ENCODE data around the gene DAG1. TPM values are rescaled to one million over a fixed set of nuclear protein-coding genes. Genes with fewer than 3 reads are reported as not detected.

The DAG1 gene
- 94.0 TPM for total RNA-seq

- peak; percentile 99 for DNase-seq (ENCODE audit: low spot score)
Measured at GRCh38 chr3:49469936-49470713, at the start of gene DAG1. DAG1 (plus strand) TSS chr3:49470267; CDS start chr3:49510535, 40,268 bp downstream.

- no peak for DNase-seq (ENCODE audit: low spot score)
Measured at GRCh38 chr3:49421890-49422378, 48.1 kb upstream of the DAG1 start.

- DNase-seq (ENCODE audit: low spot score), result peak; percentile 68
Measured at GRCh38 chr3:49422379-49423248, 47.5 kb upstream of the DAG1 start, which contains the start of gene AMT. AMT (minus strand) TSS chr3:49422473; CDS start chr3:49422450, 23 bp downstream.

GRCh38 chr3:49424816-49425215 is 45.3 kb upstream of the DAG1 start:
- DNase-seq (ENCODE audit: low spot score), result no peak

- DNase-seq (ENCODE audit: low spot score), result no peak
Measured at GRCh38 chr3:49427586-49427985, 42.5 kb upstream of the DAG1 start.

- no peak for DNase-seq (ENCODE audit: low spot score)
Measured at GRCh38 chr3:49428752-49429080, 41.4 kb upstream of the DAG1 start.

- no peak for DNase-seq (ENCODE audit: low spot score)
Measured at GRCh38 chr3:49434731-49435130, 35.3 kb upstream of the DAG1 start.

GRCh38 chr3:49445391-49445790 is 24.7 kb upstream of the DAG1 start:
- no peak for DNase-seq (ENCODE audit: low spot score)

GRCh38 chr3:49453621-49454020 is 16.4 kb upstream of the DAG1 start:
- no peak for DNase-seq (ENCODE audit: low spot score)

GRCh38 chr3:49454458-49454857 is 15.6 kb upstream of the DAG1 start:
- DNase-seq (ENCODE audit: low spot score), result no peak

- no peak for DNase-seq (ENCODE audit: low spot score)
Measured at GRCh38 chr3:49454898-49455681, 15.0 kb upstream of the DAG1 start.

GRCh38 chr3:49456466-49456865 is 13.6 kb upstream of the DAG1 start:
- DNase-seq (ENCODE audit: low spot score), result no peak

- no peak for DNase-seq (ENCODE audit: low spot score)
Measured at GRCh38 chr3:49460188-49460890, 9.7 kb upstream of the DAG1 start.

GRCh38 chr3:49460956-49461355 is 9.1 kb upstream of the DAG1 start:
- DNase-seq (ENCODE audit: low spot score), result no peak

- no peak for DNase-seq (ENCODE audit: low spot score)
Measured at GRCh38 chr3:49461443-49462171, 8.5 kb upstream of the DAG1 start.

GRCh38 chr3:49462222-49462621 is 7.8 kb upstream of the DAG1 start:
- no peak for DNase-seq (ENCODE audit: low spot score)

- DNase-seq (ENCODE audit: low spot score), result no peak
Measured at GRCh38 chr3:49465270-49466034, 4.6 kb upstream of the DAG1 start.

GRCh38 chr3:49466085-49466484 is 4.0 kb upstream of the DAG1 start:
- no peak for DNase-seq (ENCODE audit: low spot score)

GRCh38 chr3:49469037-49469935 is 781 bp upstream of the DAG1 start:
- DNase-seq (ENCODE audit: low spot score), result peak; percentile 81
